ENCODE results near the gene DNAJC1.
A peak's percentile ranks its signal among the peaks of the same experiment; 100 is the strongest.

DNAJC1 gene

GRCh38 chr10:22003177-22003963, at the start of gene DNAJC1:
TSS of gene DNAJC1 (minus strand) at chr10:22003730. CDS start at chr10:22003434, 296 bp downstream.
- no peaks in the 10 kb centered on the region for H3K9me3 ChIP-seq (ENCODE audit: insufficient read depth, low read length)
- no peaks in the 10 kb centered on the region for H3K27me3 ChIP-seq (ENCODE audit: low read length)
- peak within 1 kb of the TSS; percentile 76 for H3K4me3 ChIP-seq (ENCODE audit: insufficient read depth, low read length, poor library complexity, severe bottlenecking)
- no peaks in the 10 kb centered on the region for H3K36me3 ChIP-seq (ENCODE audit: low read length)
- no peaks in the 10 kb centered on the region; the same call in 1 of the 2 replicates for H3F3A ChIP-seq (ENCODE audit: insufficient read depth)
- no peak for TF ChIP-seq EZH2phosphoT487 (conservative IDR thresholded peaks at IDR 0.05; ENCODE audit: low read length)
- TF ChIP-seq CTCF (IDR thresholded peaks at IDR 0.05; ENCODE audit: insufficient read depth, low read length, poor library complexity, severe bottlenecking), result no peak
- no peaks in the 10 kb centered on the region for H3K79me2 ChIP-seq (ENCODE audit: insufficient read depth, low read length)
- no peaks in the 10 kb centered on the region; the same call in 1 of the 2 replicates for H4K20me1 ChIP-seq (ENCODE audit: low read depth, low read length)
- H3K9me2 ChIP-seq (replicated peaks; ENCODE audit: insufficient read depth, low read length), result no peaks in the 10 kb centered on the region
- H2AFZ ChIP-seq (ENCODE audit: low read depth, low read length, severe bottlenecking), result peak within 1 kb of the TSS; percentile 98
- H3K9ac ChIP-seq (ENCODE audit: low read length), result peak within 1 kb of the TSS; percentile 71
- peak within 1 kb of the TSS; percentile 92 for H3K4me2 ChIP-seq (ENCODE audit: low read depth, low read length, poor library complexity, severe bottlenecking)
- peak within 1 kb of the TSS; percentile 60 for H3K27ac ChIP-seq (ENCODE audit: low read depth, low read length)

DNA sequence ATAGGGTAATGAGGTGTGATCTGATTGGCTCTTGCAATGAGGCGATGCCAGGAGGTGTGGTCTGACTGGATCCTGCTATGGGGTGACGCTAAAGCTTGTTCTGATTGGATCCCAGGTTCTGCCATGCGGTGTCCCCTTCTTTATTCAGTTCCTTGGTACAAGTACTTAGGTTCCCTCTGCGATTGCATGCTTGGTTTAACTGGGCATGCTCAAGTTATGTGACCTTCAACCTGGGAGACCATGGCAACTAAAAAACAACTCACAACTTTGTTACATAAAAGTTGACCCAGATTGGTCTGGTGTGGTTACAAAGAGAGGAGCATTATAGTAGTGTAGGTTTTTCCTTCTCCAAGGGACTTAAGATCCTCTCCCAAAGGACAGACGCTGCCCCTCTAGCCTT, 49.5 kb upstream of the DNAJC1 start:
- Histone ChIP-seq H3K9me2 (replicated peaks; ENCODE audit: insufficient read depth, low read length) (no peaks in the 10 kb centered on the region), H3K36me3 (ENCODE audit: low read length) (no peaks in the 10 kb centered on the region), H3K4me3 (ENCODE audit: insufficient read depth, low read length, poor library complexity, severe bottlenecking) (no peak overlapping the region), H4K20me1 (ENCODE audit: low read depth, low read length) (no peaks in the 10 kb centered on the region), H3K9me3 (ENCODE audit: insufficient read depth, low read length) (no peaks in the 10 kb centered on the region), H3K79me2 (ENCODE audit: insufficient read depth, low read length) (no peaks in the 10 kb centered on the region), H2AFZ (ENCODE audit: low read depth, low read length, severe bottlenecking) (no peak overlapping the region), H3F3A (ENCODE audit: insufficient read depth) (no peaks in the 10 kb centered on the region), H3K4me2 (ENCODE audit: low read depth, low read length, poor library complexity, severe bottlenecking) (no peak overlapping the region), H3K9ac (ENCODE audit: low read length) (no peak overlapping the region), H3K27me3 (ENCODE audit: low read length) (no peaks in the 10 kb centered on the region), H3K27ac (ENCODE audit: low read depth, low read length) (no peak overlapping the region)
- TF ChIP-seq CTCF (IDR thresholded peaks at IDR 0.05; ENCODE audit: insufficient read depth, low read length, poor library complexity, severe bottlenecking), result no peak
- no peak for TF ChIP-seq EZH2phosphoT487 (conservative IDR thresholded peaks at IDR 0.05; ENCODE audit: low read length)

DNA sequence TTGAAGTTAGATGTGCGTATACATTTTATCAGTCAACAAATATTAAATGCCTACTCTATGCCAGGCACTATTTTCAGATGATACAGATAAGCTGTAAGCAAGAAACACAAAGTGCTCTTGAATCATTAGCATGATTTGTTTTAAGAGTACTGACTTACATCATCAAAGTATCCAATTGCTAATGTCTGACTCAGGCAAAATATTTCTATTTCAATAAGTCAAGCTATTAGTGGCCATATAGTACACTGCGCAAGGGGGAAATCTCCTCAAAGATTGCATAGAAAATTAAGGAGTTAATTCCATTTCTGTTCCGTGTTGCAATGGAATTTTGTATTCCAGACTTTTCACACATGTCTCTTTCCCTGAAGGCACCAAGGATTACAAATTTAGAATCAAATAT, 46.1 kb upstream of the DNAJC1 start:
- H3K4me2 ChIP-seq (ENCODE audit: low read depth, low read length, poor library complexity, severe bottlenecking), result no peak overlapping the region
- no peak overlapping the region for H2AFZ ChIP-seq (ENCODE audit: low read depth, low read length, severe bottlenecking)
- no peaks in the 10 kb centered on the region for H3F3A ChIP-seq (ENCODE audit: insufficient read depth)
- no peaks in the 10 kb centered on the region for H3K9me3 ChIP-seq (ENCODE audit: insufficient read depth, low read length)
- H3K27ac ChIP-seq (ENCODE audit: low read depth, low read length), result no peak overlapping the region
- H4K20me1 ChIP-seq (ENCODE audit: low read depth, low read length), result no peaks in the 10 kb centered on the region
- H3K9ac ChIP-seq (ENCODE audit: low read length), result no peak overlapping the region
- H3K9me2 ChIP-seq (replicated peaks; ENCODE audit: insufficient read depth, low read length), result no peaks in the 10 kb centered on the region
- no peak overlapping the region for H3K4me3 ChIP-seq (ENCODE audit: insufficient read depth, low read length, poor library complexity, severe bottlenecking)
- no peaks in the 10 kb centered on the region for H3K79me2 ChIP-seq (ENCODE audit: insufficient read depth, low read length)
- TF ChIP-seq EZH2phosphoT487 (conservative IDR thresholded peaks at IDR 0.05; ENCODE audit: low read length), result no peak
- H3K27me3 ChIP-seq (ENCODE audit: low read length), result no peaks in the 10 kb centered on the region
- H3K36me3 ChIP-seq (ENCODE audit: low read length), result no peaks in the 10 kb centered on the region

DNA sequence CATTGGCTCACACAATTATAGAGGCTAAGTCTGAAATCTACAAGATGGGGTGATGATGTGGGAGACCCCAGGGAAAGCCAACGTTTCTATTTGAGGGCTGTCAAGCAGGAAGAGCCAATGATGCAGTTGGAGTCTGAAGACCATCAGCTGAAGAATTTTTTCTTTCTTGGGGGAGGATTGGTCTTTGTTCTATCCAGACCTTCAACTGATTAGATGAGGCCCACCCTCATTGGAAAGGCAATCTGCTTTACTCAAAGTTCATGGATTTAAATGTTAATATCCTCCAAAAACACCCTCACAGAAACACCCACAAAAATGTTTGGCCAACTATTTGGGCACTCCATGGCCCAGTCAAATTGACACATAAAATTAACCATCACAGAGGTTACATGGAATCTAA, 44.3 kb upstream of the DNAJC1 start:
- no peak overlapping the region for H2AFZ ChIP-seq (ENCODE audit: low read depth, low read length, severe bottlenecking)
- H3K27me3 ChIP-seq (ENCODE audit: low read length), result no peaks in the 10 kb centered on the region
- no peak overlapping the region for H3K9ac ChIP-seq (ENCODE audit: low read length)
- TF ChIP-seq CTCF (IDR thresholded peaks at IDR 0.05; ENCODE audit: insufficient read depth, low read length, poor library complexity, severe bottlenecking) (no peak), EZH2phosphoT487 (conservative IDR thresholded peaks at IDR 0.05; ENCODE audit: low read length) (no peak)
- H3K4me3 ChIP-seq (ENCODE audit: insufficient read depth, low read length, poor library complexity, severe bottlenecking), result no peak overlapping the region
- H3F3A ChIP-seq (ENCODE audit: insufficient read depth), result no peaks in the 10 kb centered on the region
- H3K27ac ChIP-seq (ENCODE audit: low read depth, low read length), result no peak overlapping the region
- no peak overlapping the region for H3K4me2 ChIP-seq (ENCODE audit: low read depth, low read length, poor library complexity, severe bottlenecking)
- no peaks in the 10 kb centered on the region for H4K20me1 ChIP-seq (ENCODE audit: low read depth, low read length)
- no peaks in the 10 kb centered on the region for H3K9me2 ChIP-seq (replicated peaks; ENCODE audit: insufficient read depth, low read length)
- no peaks in the 10 kb centered on the region for H3K36me3 ChIP-seq (ENCODE audit: low read length)
- no peaks in the 10 kb centered on the region for H3K9me3 ChIP-seq (ENCODE audit: insufficient read depth, low read length)
- H3K79me2 ChIP-seq (ENCODE audit: insufficient read depth, low read length), result no peaks in the 10 kb centered on the region
